WTC11 (cell line): ENCODE measurements around the gene NCKAP5. TPM values are rescaled to one million over a fixed set of nuclear protein-coding genes. Genes with fewer than 3 reads are reported as not detected.

Experiments
- ATAC-seq: fragments of 200-7000 bp; cut with Tn5 transposase; 2 replicates; pipeline ENCODE4 v1.10.0; 2021; ENCODE audit warnings: mild to moderate bottlenecking, moderate library complexity
- CTCF ChIA-PET: fragments of 300-600 bp; sonication (Branson Sonifier 250); formaldehyde crosslinking; loops from one replicate; lab custom pipeline; 2021; ENCODE audit warnings: antibody characterized with exemption; lab: Charles Lee
- POLR2A ChIA-PET: fragments of 350-600 bp; sonication (Branson Sonifier 250); formaldehyde crosslinking; loops from one replicate; lab custom pipeline; 2021; ENCODE audit warnings: antibody characterized with exemption; lab: Charles Lee
- DNase-seq: peaks from one replicate; pipeline ENCODE4 v3.0.0; 2021; ENCODE audit warnings: low spot score
- H3K27ac Mint-ChIP-seq: 2 replicates; pipeline ENCODE4 v1.8.0; 2021; ENCODE audit warnings: mixed read lengths
- H3K27me3 Mint-ChIP-seq: 2 replicates; pipeline ENCODE4 v1.8.0; 2021; ENCODE audit warnings: low read depth, mild to moderate bottlenecking, moderate library complexity, mixed read lengths
- H3K36me3 Mint-ChIP-seq: 2 replicates; pipeline ENCODE4 v1.8.0; 2021; ENCODE audit warnings: mixed read lengths
- H3K4me1 Mint-ChIP-seq: 2 replicates; pipeline ENCODE4 v1.8.0; 2022; ENCODE audit warnings: mixed read lengths
- H3K4me3 Mint-ChIP-seq: 2 replicates; pipeline ENCODE4 v1.8.0; 2021; ENCODE audit warnings: mild to moderate bottlenecking, moderate library complexity, mixed read lengths
- H3K9me3 Mint-ChIP-seq: 2 replicates; pipeline ENCODE4 v1.8.0; 2021; ENCODE audit warnings: mixed read lengths
- ATF2 ChIP-seq: sonication (generic); formaldehyde crosslinking; IDR thresholded peaks from 2 replicates; pipeline ENCODE4 v1.8.1; 2022; ENCODE audit warnings: low read depth, missing genetic modification reagents, borderline replicate concordance
- CDX4 ChIP-seq: fragments of 250-450 bp; sonication (Bioruptor Pico); IDR thresholded peaks from 2 replicates; pipeline ENCODE4 v1.9.0; 2021; ENCODE audit warnings: moderate library complexity, mild to moderate bottlenecking, inconsistent platforms, borderline replicate concordance
- E2F1 ChIP-seq: sonication (generic); formaldehyde crosslinking; IDR thresholded peaks from 2 replicates; pipeline ENCODE4 v1.8.0; 2022; ENCODE audit warnings: mild to moderate bottlenecking, missing genetic modification reagents
- E2F5 ChIP-seq: sonication (generic); formaldehyde crosslinking; IDR thresholded peaks from 2 replicates; pipeline ENCODE4 v1.8.1; 2022; ENCODE audit warnings: mild to moderate bottlenecking, moderate library complexity, missing genetic modification reagents
- GRHL2 ChIP-seq: fragments of 250-450 bp; sonication (Bioruptor Pico); IDR thresholded peaks from 2 replicates; pipeline ENCODE4 v1.8.0; 2022; ENCODE audit warnings: mild to moderate bottlenecking, moderate library complexity; ENCODE audit not compliant: insufficient replicate concordance, severe bottlenecking
- MAX ChIP-seq: sonication (generic); formaldehyde crosslinking; IDR thresholded peaks from 2 replicates; pipeline ENCODE4 v1.8.0; 2022; ENCODE audit warnings: mild to moderate bottlenecking, missing genetic modification reagents
- NFYB ChIP-seq: sonication (generic); formaldehyde crosslinking; conservative IDR thresholded peaks from 2 replicates; pipeline ENCODE4 v1.8.0; 2022; ENCODE audit warnings: low read depth, missing genetic modification reagents
- SMAD3 ChIP-seq: sonication (generic); formaldehyde crosslinking; IDR thresholded peaks from 2 replicates; pipeline ENCODE4 v1.8.0; 2022; ENCODE audit warnings: missing genetic modification reagents, mild to moderate bottlenecking, borderline replicate concordance
- TP53 ChIP-seq: sonication (generic); formaldehyde crosslinking; IDR thresholded peaks from 2 replicates; pipeline ENCODE4 v1.8.1; 2023; ENCODE audit warnings: mild to moderate bottlenecking, missing genetic modification reagents
- USF1 ChIP-seq: sonication (generic); formaldehyde crosslinking; IDR thresholded peaks from 2 replicates; pipeline ENCODE4 v1.8.0; 2022; ENCODE audit warnings: mild to moderate bottlenecking, missing genetic modification reagents
- ZBTB21 ChIP-seq: sonication (generic); formaldehyde crosslinking; IDR thresholded peaks from 2 replicates; pipeline ENCODE4 v1.8.1; 2023; ENCODE audit warnings: mild to moderate bottlenecking, missing genetic modification reagents, borderline replicate concordance
- ZNF219 ChIP-seq: sonication (generic); formaldehyde crosslinking; IDR thresholded peaks from 2 replicates; pipeline ENCODE4 v1.8.0; 2023; ENCODE audit warnings: missing genetic modification reagents, mild to moderate bottlenecking, borderline replicate concordance
- ZNF232 ChIP-seq: sonication (generic); formaldehyde crosslinking; IDR thresholded peaks from 2 replicates; pipeline ENCODE4 v1.8.0; 2022; ENCODE audit warnings: mild to moderate bottlenecking, missing genetic modification reagents
- ZNF263 ChIP-seq: sonication (generic); formaldehyde crosslinking; IDR thresholded peaks from 2 replicates; pipeline ENCODE4 v1.8.1; 2022; ENCODE audit warnings: low read depth, mild to moderate bottlenecking, moderate library complexity, missing genetic modification reagents
- ZNF281 ChIP-seq: sonication (generic); formaldehyde crosslinking; IDR thresholded peaks from 2 replicates; pipeline ENCODE4 v1.8.0; 2023; ENCODE audit warnings: mild to moderate bottlenecking, missing genetic modification reagents
- ZNF317 ChIP-seq: sonication (generic); formaldehyde crosslinking; IDR thresholded peaks from 2 replicates; pipeline ENCODE4 v1.8.1; 2023; ENCODE audit warnings: low read depth, mild to moderate bottlenecking, moderate library complexity, missing genetic modification reagents, borderline replicate concordance
- ZNF396 ChIP-seq: fragments of 250-450 bp; sonication (Bioruptor Pico); IDR thresholded peaks from 2 replicates; pipeline ENCODE4 v1.8.0; 2021; ENCODE audit warnings: mild to moderate bottlenecking, moderate library complexity, borderline replicate concordance
- ZNF532 ChIP-seq: fragments of 250-450 bp; sonication (Bioruptor Pico); IDR thresholded peaks from 2 replicates; pipeline ENCODE4 v1.9.0; 2021; ENCODE audit warnings: mild to moderate bottlenecking, borderline replicate concordance
- total RNA-seq: library from RNA; stranded (reverse); gene quantifications from 3 replicates; pipeline ENCODE4 v1.2.3, GENCODE V29; 2021

Gene NCKAP5
- total RNA-seq, 1 experiment from 2014 or later, result 0.55 TPM

GRCh38 chr2:133324150-133324561 lies 244.1 kb downstream of the NCKAP5 start (continued):
- TF ChIP-seq ATF2 (CRISPR knock-in tag), result no peak

- DNase-seq (no peak), ATAC-seq (no peak)
- no peak for TF ChIP-seq ZBTB21 (CRISPR knock-in tag)
- no peak for TF ChIP-seq GRHL2 (CRISPR knock-in tag)
- TF ChIP-seq E2F1 (CRISPR knock-in tag), result no peak
- TF ChIP-seq CDX4 (CRISPR knock-in tag), result no peak
- TF ChIP-seq SMAD3 (CRISPR knock-in tag), result no peak
- no peak for TF ChIP-seq ZNF263 (CRISPR knock-in tag)
- no peak for TF ChIP-seq ZNF219 (CRISPR knock-in tag)
- TF ChIP-seq E2F5 (CRISPR knock-in tag), result no peak
- TF ChIP-seq ZNF317 (CRISPR knock-in tag), result no peak
- TF ChIP-seq NFYB (CRISPR knock-in tag), result no peak
- no peak for TF ChIP-seq ZNF396 (CRISPR knock-in tag)
- no peak for TF ChIP-seq MAX (CRISPR knock-in tag)
- TF ChIP-seq ZNF232, result no peak
- no peak for TF ChIP-seq USF1 (CRISPR knock-in tag)
- TF ChIP-seq TP53, result no peak
- TF ChIP-seq ZNF281 (CRISPR knock-in tag), result no peak
- TF ChIP-seq ZNF532, result no peak
- H3K4me1 Mint-ChIP-seq, result peaks cover 31% of the 10 kb centered on the region
- ChIA-PET CTCF (no interaction called here), POLR2A (no interaction called here)
- no peaks in the 10 kb centered on the region for H3K27me3 Mint-ChIP-seq
- peaks cover 3% of the 10 kb centered on the region; the same call in 1 of the 2 replicates for H3K9me3 Mint-ChIP-seq
- no peaks in the 10 kb centered on the region for H3K36me3 Mint-ChIP-seq
- no peak overlapping the region for H3K4me3 Mint-ChIP-seq
- no peak overlapping the region for H3K27ac Mint-ChIP-seq
Observed at GRCh38 chr2:133322909-133323308, 245.4 kb downstream of the NCKAP5 start.
